Lung (tissue), 12 donors: ENCODE results near the gene CRB2. TPM values are rescaled to one million over a fixed set of nuclear protein-coding genes. Genes with fewer than 3 reads are reported as not detected.

Source experiments
- ATAC-seq: fragments of 200-7000 bp; cut with Tn5 transposase; one replicate; pipeline ENCODE4 v1.9.1; 2020; ENCODE audit warnings: moderate number of reproducible peaks; ENCODE audit not compliant: insufficient read depth, low FRiP score
- DNase-seq, 3 donors: peaks; one replicate each; pipeline ENCODE4 v3.0.0-alpha.2; 2013 to 2017
- H3K27ac ChIP-seq, 2 donors: one replicate each; pipeline ENCODE4 v1.5.1; 2013; ENCODE audit warnings: mild to moderate bottlenecking in 2 of 2, moderate library complexity in 2 of 2, control low read depth in 1 of 2, inconsistent platforms in 1 of 2, low read depth in 1 of 2, low read length in 1 of 2
- H3K27me3 ChIP-seq, 3 donors: one replicate each; pipeline ENCODE4 v1.5.1; 2013; ENCODE audit warnings: low read length in 2 of 3; ENCODE audit not compliant: control insufficient read depth in 3 of 3, insufficient read depth in 3 of 3
- H3K36me3 ChIP-seq, 4 donors: one replicate each; pipeline ENCODE4 v1.5.1; 2013; ENCODE audit warnings: low read length in 4 of 4, mild to moderate bottlenecking in 1 of 4, moderate library complexity in 1 of 4; ENCODE audit not compliant: control insufficient read depth in 4 of 4, insufficient read depth in 4 of 4
- H3K4me1 ChIP-seq, 5 donors: one replicate each; pipeline ENCODE4 v1.5.1; 2013; ENCODE audit warnings: low read length in 5 of 5, mild to moderate bottlenecking in 2 of 5, moderate library complexity in 1 of 5; ENCODE audit not compliant: control insufficient read depth in 5 of 5, insufficient read depth in 5 of 5
- H3K4me3 ChIP-seq: one replicate; pipeline ENCODE4 v1.5.1; 2013; ENCODE audit warnings: mild to moderate bottlenecking, control low read depth, moderate library complexity
- H3K9ac ChIP-seq, 2 donors: one replicate each; pipeline ENCODE4 v1.5.1; 2013; ENCODE audit warnings: low read length in 2 of 2, control low read depth in 1 of 2; ENCODE audit not compliant: insufficient read depth in 1 of 2
- H3K9me3 ChIP-seq, 4 donors: one replicate each; pipeline ENCODE4 v1.5.1; 2013; ENCODE audit warnings: low read length in 3 of 4, mild to moderate bottlenecking in 1 of 4, moderate library complexity in 1 of 4; ENCODE audit not compliant: control insufficient read depth in 4 of 4, insufficient read depth in 3 of 4
- WGBS, 2 donors: extraction: QIAGEN DNeasy Blood & Tissue Kit; methylation state at CpG; one replicate each; pipeline ENCODE4 v1.1.7; 2013; 5-methylcytosine and 5-hydroxymethylcytosine counted together
- polyA plus RNA-seq, 2 donors: library from polyadenylated mRNA; stranded (reverse); fragments of 200-250 nt; gene quantifications; one replicate each; pipeline ENCODE4 v1.2.1, GENCODE V29; 2013
- total RNA-seq, 2 donors: library from RNA; depleted of rRNA in 1 of 2; stranded (reverse); fragments of >200 nt in 1 of 2; gene quantifications; one replicate each; pipeline ENCODE4 v1.2.1, GENCODE V29; 2014 to 2021
- TF ChIP-seq, protein P1 (sequence below): IDR thresholded peaks from 2 replicates; pipeline ENCODE4 v1.5.1; 2012; ENCODE audit warnings: mild to moderate bottlenecking; ENCODE audit errors: control extremely low read depth, extremely low read depth
- donor health status: control.
- donor health status: control.
- donor health status: Bipolar disorder and iron deficiency.
- donor health status: healthy.
- donor health status: DM: yes; HTN: yes; CAD: no.

Gene CRB2
- total and polyA plus RNA-seq, 4 donors, result 0.01 to 0.34 (median 0.21) TPM

DNA sequence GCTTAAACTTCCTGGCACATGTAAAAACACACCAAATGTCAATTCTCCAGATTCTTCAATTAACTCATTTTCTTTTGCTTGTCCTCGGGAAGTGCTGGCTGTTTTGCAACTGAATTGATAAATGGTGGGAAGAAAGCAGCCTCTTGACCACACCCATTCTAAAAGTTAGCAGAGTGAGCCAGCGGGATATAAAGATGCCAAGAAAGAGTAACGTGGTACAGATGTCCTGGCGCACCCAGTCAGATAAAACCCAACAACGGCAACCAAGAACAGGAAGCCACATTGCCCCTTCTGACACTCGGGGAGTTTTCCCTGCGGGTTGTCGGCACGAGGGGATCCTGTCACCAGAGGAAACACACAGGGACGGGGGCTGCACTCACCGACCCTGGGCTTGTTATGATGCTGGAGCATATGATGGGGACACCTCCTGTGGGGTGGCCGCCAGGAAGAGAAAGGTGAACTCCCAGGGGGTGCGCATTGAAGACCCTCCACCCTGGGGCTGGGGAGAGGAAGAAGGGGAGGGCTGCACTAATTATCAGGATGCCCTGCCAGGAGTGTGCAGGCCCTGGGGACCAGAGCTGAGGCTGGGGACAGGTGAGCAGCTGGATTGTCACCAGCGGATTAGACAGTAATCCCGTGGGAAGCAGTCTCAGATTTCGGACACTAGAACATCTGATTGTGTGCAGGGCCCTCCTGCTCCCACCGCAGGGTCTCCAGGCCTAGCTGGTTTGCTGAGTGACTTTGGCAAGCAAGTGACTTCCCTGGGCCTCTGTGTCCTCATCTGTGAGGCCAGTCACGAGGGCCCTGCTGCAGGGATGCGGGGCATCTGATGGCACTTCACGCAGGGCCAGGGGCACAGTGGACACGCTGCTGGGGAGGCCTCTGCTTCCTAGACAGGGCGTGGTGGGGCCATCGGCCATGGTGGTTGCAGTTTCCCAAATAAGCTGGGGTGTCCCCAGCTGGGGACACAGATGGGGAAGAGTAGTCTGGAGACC lies 59.2 kb downstream of the CRB2 start:
- H3K4me3 ChIP-seq, result no peak overlapping the region
- peaks cover 0 to 2% (median 0%) of the 10 kb centered on the region in 3 donors for H3K27me3 ChIP-seq
- H3K9ac ChIP-seq, result no peak overlapping the region
- no peaks in the 10 kb centered on the region for H3K9me3 ChIP-seq
- TF ChIP-seq, protein P1, sequence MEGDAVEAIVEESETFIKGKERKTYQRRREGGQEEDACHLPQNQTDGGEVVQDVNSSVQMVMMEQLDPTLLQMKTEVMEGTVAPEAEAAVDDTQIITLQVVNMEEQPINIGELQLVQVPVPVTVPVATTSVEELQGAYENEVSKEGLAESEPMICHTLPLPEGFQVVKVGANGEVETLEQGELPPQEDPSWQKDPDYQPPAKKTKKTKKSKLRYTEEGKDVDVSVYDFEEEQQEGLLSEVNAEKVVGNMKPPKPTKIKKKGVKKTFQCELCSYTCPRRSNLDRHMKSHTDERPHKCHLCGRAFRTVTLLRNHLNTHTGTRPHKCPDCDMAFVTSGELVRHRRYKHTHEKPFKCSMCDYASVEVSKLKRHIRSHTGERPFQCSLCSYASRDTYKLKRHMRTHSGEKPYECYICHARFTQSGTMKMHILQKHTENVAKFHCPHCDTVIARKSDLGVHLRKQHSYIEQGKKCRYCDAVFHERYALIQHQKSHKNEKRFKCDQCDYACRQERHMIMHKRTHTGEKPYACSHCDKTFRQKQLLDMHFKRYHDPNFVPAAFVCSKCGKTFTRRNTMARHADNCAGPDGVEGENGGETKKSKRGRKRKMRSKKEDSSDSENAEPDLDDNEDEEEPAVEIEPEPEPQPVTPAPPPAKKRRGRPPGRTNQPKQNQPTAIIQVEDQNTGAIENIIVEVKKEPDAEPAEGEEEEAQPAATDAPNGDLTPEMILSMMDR, result no peak
- ATAC-seq, result no peak
- peaks cover 0 to 5% (median 2%) of the 10 kb centered on the region in 4 donors for H3K36me3 ChIP-seq
- peaks cover 0 to 5% (median 0%) of the 10 kb centered on the region in 5 donors for H3K4me1 ChIP-seq
- WGBS, 2 donors, result 82 to 88% methylated on average over 23 of the region's 23 CpGs
- no peak overlapping the region for H3K27ac ChIP-seq
- DNase-seq, result peak in 1 of 3 donors; percentile 22

DNA sequence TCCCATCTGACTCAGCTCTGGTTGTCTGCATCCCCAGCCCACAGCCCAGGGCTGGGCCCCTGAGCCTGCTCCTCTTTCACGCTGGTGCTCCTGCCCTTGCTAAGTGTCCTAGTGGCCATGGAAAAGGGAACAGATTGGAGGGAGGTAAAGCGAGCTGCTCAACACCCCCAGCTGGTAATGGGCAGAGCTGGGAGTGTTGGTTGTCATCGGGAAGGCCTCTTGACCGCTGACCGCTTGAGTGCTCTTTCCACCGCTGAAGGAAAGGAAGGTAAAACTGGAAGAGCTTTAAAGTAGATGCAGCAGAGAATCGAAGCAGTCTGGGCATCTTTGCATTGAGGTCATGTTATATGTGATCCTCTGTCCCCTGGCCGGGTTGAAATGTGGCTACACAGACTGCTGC lies 60.2 kb downstream of the CRB2 start:
- TF ChIP-seq, protein P1, result no peak
- Histone ChIP-seq H3K4me3 (no peak overlapping the region), H3K36me3 (peaks cover 0 to 6% (median 2%) of the 10 kb centered on the region in 4 donors), H3K9ac (no peak overlapping the region), H3K27ac (no peak overlapping the region), H3K27me3 (peaks cover 0 to 2% (median 0%) of the 10 kb centered on the region in 3 donors), H3K4me1 (peaks cover 0 to 5% (median 0%) of the 10 kb centered on the region in 5 donors), H3K9me3 (no peaks in the 10 kb centered on the region)
- ATAC-seq, result no peak
- 79 to 91% methylated on average over 8 of the region's 8 CpGs for WGBS, 2 donors
- no peak for DNase-seq

DNA sequence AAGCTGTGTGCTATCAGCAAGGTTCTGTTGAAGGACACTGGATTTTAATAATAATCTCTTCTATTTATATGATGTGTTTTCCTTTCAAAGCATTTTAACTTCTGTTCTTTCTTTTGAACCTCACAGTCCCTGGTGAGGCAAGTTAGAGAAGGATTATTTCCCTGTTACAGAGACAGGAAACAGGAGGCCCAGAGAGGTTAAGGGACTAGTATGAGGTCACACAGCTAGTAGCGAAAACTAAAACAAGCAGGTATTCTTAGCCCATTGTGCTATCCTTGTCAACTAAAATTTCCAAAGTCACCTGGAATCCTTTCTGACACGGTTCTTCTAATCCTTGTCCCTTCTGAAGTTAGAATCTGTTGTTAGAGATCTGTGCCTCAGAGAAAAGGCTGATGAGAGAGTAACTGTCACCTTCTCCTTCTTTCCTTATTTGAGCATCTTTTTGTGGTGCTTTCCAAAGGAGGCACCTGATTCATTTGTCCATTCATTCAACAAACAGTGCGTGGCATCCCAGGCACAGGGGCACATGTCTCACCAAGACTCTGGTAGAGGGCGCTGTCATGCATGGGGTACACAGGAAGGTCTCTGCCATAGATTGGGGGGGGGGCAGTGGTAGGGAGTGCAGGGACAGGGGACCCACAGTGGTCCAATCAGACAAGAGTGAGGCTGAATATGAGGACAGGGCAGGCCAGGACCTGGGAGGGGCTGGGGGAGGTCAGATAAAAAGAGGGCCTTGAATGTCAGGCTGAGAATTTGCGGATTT lies 61.5 kb downstream of the CRB2 start:
- Histone ChIP-seq H3K4me3 (no peak overlapping the region), H3K36me3 (peaks cover 0 to 6% (median 2%) of the 10 kb centered on the region in 4 donors), H3K27ac (no peak overlapping the region), H3K9me3 (no peaks in the 10 kb centered on the region), H3K27me3 (peaks cover 0 to 2% (median 0%) of the 10 kb centered on the region in 3 donors), H3K9ac (no peak overlapping the region), H3K4me1 (peaks cover 0 to 10% (median 0%) of the 10 kb centered on the region in 5 donors)
- TF ChIP-seq, protein P1, result no peak
- no peak for ATAC-seq
- 96% methylated on average over 5 of the region's 5 CpGs for WGBS, 2 donors
- DNase-seq, result no peak
